Muscle of leg (tissue), 11 donors: ENCODE data around the gene TRAF2. TPM values are rescaled to one million over a fixed set of nuclear protein-coding genes. Genes with fewer than 3 reads are reported as not detected.
"Not testable (repeated sequence)": the region's sequence is repeated elsewhere in the genome, so short reads cannot be mapped to it uniquely, and the experiment has no call there.

Experiments
- DNase-seq: peaks from one replicate; pipeline ENCODE4 v3.0.0; 2013
- H3K27ac ChIP-seq: one replicate; pipeline ENCODE4 v1.5.1; 2013; ENCODE audit warnings: mild to moderate bottlenecking, low read length, control low read depth
- H3K27me3 ChIP-seq: one replicate; pipeline ENCODE4 v1.6.1; 2013; ENCODE audit warnings: low read length; ENCODE audit not compliant: control insufficient read depth, insufficient read depth
- H3K36me3 ChIP-seq: one replicate; pipeline ENCODE4 v1.6.1; 2013; ENCODE audit warnings: low read length; ENCODE audit not compliant: control insufficient read depth, insufficient read depth
- H3K4me1 ChIP-seq: one replicate; pipeline ENCODE4 v1.6.1; 2013; ENCODE audit warnings: low read length; ENCODE audit not compliant: control insufficient read depth, insufficient read depth
- H3K4me3 ChIP-seq: one replicate; pipeline ENCODE4 v1.5.1; 2013; ENCODE audit warnings: low read length, control low read depth
- H3K9me3 ChIP-seq: replicated peaks from 2 replicates; pipeline ENCODE4 v1.6.1; 2013; ENCODE audit warnings: low read depth, low read length; ENCODE audit not compliant: control insufficient read depth
- WGBS: methylation state at CpG from one replicate; pipeline ENCODE4 v1.1.5; 2013; ENCODE audit warnings: missing lambda C conversion rate; ENCODE audit not compliant: insufficient coverage; 5-methylcytosine and 5-hydroxymethylcytosine counted together
- polyA plus RNA-seq, 8 donors: library from polyadenylated mRNA; unstranded; fragments of 120-200 nt; gene quantifications; one replicate each; pipeline versions ENCODE4 v1.2.1 to v1.2.3, GENCODE V29; 2013; ENCODE audit warnings: inconsistent platforms in 1 of 8, low replicate concordance in 1 of 8; ENCODE audit not compliant: insufficient read length in 8 of 8, insufficient read depth in 1 of 8
- total RNA-seq: library from RNA; stranded (reverse); fragments of 120-200 nt; gene quantifications from one replicate; pipeline ENCODE4 v1.2.4, GENCODE V29; 2013

The TRAF2 gene
- total and polyA plus RNA-seq, 9 donors: 5.4 to 11.9 (median 10.1) TPM

GRCh38 chr9:136882947-136883283 lies 3.4 kb upstream of the TRAF2 start:
- not testable (repeated sequence) for DNase-seq, H3K4me3 ChIP-seq, H3K4me1 ChIP-seq, H3K27ac ChIP-seq, H3K36me3 ChIP-seq, H3K9me3 ChIP-seq, H3K27me3 ChIP-seq
- 85% methylated on average over 8 of the region's 9 CpGs for WGBS

DNA sequence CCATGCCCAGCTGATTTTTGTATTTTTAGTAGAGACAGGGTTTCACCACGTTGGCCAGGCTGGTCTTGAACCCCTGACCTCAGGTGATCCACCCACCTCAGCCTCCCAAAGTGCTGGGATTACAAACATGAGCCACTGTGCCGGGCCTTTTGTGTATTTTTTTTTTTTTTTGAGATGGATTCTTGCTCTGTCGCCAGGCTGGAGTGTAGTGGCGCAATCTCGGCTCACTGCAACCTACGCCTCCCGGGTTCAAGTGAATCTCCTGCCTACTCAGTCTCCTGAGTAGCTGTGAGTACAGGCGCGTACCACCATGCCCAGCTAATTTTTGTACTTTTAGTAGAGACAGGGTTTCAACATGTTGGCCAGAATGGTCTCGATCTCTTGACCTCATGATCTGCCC lies 2.6 kb upstream of the TRAF2 start:
- not testable (repeated sequence) for H3K4me3 ChIP-seq, H3K36me3 ChIP-seq, H3K27me3 ChIP-seq, H3K9me3 ChIP-seq, DNase-seq, H3K4me1 ChIP-seq, H3K27ac ChIP-seq
- WGBS: 92% methylated on average over 8 of the region's 10 CpGs

DNA sequence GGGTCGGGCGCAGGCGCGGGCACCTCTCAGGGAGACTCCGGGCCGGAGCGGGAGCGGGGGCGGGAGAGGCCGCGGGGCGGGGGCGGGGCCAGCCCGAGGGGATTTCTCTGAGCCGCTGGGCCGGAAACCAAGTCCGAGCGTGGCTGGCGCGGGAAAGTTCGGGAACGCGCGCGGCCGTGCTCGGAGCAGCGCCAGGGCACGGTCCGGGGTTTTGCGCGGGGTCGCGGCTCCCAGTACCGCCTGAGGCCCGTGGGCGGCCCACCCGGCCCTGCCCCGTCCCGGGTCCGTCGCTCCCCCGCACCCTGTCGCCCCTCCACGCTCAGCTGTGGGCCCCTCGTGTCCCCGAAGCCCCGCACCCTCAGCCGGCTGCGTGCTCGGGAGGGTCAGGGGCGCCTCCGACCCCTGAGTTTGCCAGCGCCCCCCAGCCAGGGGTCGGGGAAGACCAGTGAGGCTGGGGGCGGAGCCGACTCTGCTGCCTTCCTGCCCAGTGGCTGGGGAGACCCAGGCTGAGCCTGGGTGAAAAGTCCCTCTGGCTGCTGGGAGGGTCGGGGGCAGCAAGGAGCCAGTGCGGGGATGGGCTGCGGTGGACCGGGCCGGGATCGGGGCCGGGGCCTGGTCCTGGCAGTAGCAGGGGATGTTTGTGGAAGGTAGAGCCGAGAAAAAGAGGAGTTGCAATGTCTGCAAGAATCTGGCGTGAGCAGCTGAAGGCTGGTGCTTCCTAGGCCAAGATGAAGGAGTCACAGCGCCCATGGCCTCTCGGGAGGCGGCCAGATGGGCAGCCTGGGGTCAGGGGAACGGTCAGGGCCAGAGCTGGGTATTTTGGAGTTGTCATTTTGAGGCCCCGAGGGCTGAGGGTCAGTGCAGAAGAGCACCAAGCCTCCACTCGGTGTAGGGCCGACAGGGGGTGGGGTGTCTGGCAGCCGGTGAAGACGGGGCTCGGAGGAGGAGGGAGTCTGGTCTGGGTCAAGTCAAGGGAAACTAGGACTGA lies 588 bp downstream of the TRAF2 start:
- H3K36me3 ChIP-seq: no peaks in the 10 kb centered on the region
- DNase-seq: peak; percentile 37
- no peaks in the 10 kb centered on the region for H3K27me3 ChIP-seq
- peaks cover 7% of the 10 kb centered on the region for H3K4me1 ChIP-seq
- no peaks in the 10 kb centered on the region for H3K9me3 ChIP-seq
- H3K27ac ChIP-seq: peak overlapping the region; percentile 51
- H3K4me3 ChIP-seq: peak overlapping the region; percentile 86
- WGBS: 1% methylated on average over 76 of the region's 76 CpGs

GRCh38 chr9:136888454-136888853 lies 2.1 kb downstream of the TRAF2 start:
- Histone ChIP-seq H3K9me3 (no peaks in the 10 kb centered on the region), H3K27me3 (no peaks in the 10 kb centered on the region), H3K36me3 (no peaks in the 10 kb centered on the region), H3K27ac (no peak overlapping the region), H3K4me1 (peaks cover 7% of the 10 kb centered on the region), H3K4me3 (no peak overlapping the region)
- 93% methylated on average over 6 of the region's 8 CpGs for WGBS
- DNase-seq: no peak

DNA sequence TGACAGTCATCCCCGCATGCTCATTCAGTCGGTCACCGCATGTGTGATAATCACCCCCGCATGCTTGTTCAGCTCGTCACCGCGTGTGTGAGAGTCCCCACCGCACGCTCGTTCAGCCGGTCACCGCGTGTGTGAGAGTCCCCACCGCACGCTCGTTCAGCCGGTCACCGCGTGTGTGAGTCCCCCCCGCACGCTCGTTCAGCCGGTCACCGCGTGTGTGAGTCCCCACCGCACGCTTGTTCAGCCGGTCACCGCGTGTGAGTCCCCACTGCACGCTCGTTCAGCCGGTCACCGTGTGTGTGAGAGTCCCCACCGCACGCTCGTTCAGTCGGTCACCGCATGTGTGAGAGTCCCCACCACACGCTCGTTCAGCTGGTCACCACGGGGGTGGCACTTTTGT lies 3.5 kb downstream of the TRAF2 start:
- DNase-seq: no peak
- no peaks in the 10 kb centered on the region for H3K9me3 ChIP-seq
- peaks cover 7% of the 10 kb centered on the region for H3K4me1 ChIP-seq
- no peak overlapping the region for H3K4me3 ChIP-seq
- H3K36me3 ChIP-seq: peaks cover 2% of the 10 kb centered on the region
- no peak overlapping the region for H3K27ac ChIP-seq
- WGBS: 94% methylated on average over 41 of the region's 42 CpGs
- H3K27me3 ChIP-seq: no peaks in the 10 kb centered on the region

GRCh38 chr9:136890661-136891060 lies 4.3 kb downstream of the TRAF2 start:
- Histone ChIP-seq H3K27ac (no peak overlapping the region), H3K4me3 (no peak overlapping the region), H3K4me1 (peaks cover 7% of the 10 kb centered on the region), H3K9me3 (no peaks in the 10 kb centered on the region), H3K27me3 (no peaks in the 10 kb centered on the region), H3K36me3 (peaks cover 7% of the 10 kb centered on the region)
- DNase-seq: no peak
- WGBS: 85% methylated on average over 13 of the region's 13 CpGs

- H3K4me1 ChIP-seq: no peaks in the 10 kb centered on the region
- no peaks in the 10 kb centered on the region for H3K9me3 ChIP-seq
- H3K27me3 ChIP-seq: no peaks in the 10 kb centered on the region
- WGBS: 75% methylated on average over 10 of the region's 11 CpGs
- H3K36me3 ChIP-seq: peaks cover 35% of the 10 kb centered on the region
- H3K27ac ChIP-seq: no peak overlapping the region
- no peak overlapping the region for H3K4me3 ChIP-seq
- DNase-seq: no peak
These were observed 9.7 kb downstream of the TRAF2 start for GRCh38 chr9:136896027-136896426.

DNA sequence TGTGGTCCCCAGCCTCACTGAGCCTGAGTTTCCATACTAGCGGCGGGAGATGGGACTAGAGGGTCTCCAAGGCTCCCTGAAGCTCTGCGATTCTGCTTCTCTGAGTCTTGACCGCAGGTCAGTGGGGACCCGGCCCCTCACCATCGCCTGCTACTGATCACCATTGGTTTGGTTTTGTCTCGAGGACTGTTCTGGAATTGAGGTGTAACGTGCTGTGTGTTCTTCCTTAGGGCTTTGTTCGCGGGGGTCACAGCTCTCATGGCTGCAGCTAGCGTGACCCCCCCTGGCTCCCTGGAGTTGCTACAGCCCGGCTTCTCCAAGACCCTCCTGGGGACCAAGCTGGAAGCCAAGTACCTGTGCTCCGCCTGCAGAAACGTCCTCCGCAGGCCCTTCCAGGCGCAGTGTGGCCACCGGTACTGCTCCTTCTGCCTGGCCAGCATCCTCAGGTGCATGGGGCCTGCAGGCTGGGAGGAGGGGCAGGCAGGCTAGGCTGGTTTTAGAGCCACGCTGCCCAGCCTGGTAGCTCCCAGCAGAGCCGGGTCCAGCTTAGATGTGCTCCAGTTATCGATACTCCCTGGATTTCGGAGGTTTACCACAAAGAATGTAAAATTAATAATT lies 12.3 kb downstream of the TRAF2 start:
- Histone ChIP-seq H3K4me1 (peaks cover 7% of the 10 kb centered on the region), H3K27ac (no peak overlapping the region), H3K36me3 (peaks cover 56% of the 10 kb centered on the region), H3K4me3 (no peak overlapping the region), H3K9me3 (no peaks in the 10 kb centered on the region), H3K27me3 (no peaks in the 10 kb centered on the region)
- WGBS: 86% methylated on average over 15 of the region's 21 CpGs
- DNase-seq: no peak

GRCh38 chr9:136899196-136899595 lies 12.9 kb downstream of the TRAF2 start:
- Histone ChIP-seq H3K36me3 (peaks cover 56% of the 10 kb centered on the region), H3K27ac (no peak overlapping the region), H3K27me3 (no peaks in the 10 kb centered on the region), H3K4me1 (peaks cover 7% of the 10 kb centered on the region), H3K9me3 (no peaks in the 10 kb centered on the region), H3K4me3 (no peak overlapping the region)
- DNase-seq: no peak
- WGBS: 61% methylated on average over 9 of the region's 9 CpGs

GRCh38 chr9:136900556-136900955 lies 14.2 kb downstream of the TRAF2 start:
- Histone ChIP-seq H3K4me1 (peaks cover 7% of the 10 kb centered on the region), H3K27me3 (no peaks in the 10 kb centered on the region), H3K9me3 (no peaks in the 10 kb centered on the region), H3K4me3 (no peak overlapping the region), H3K36me3 (peaks cover 49% of the 10 kb centered on the region), H3K27ac (no peak overlapping the region)
- WGBS: 93% methylated on average over 8 of the region's 10 CpGs
- DNase-seq: no peak
